GM12878 (cell line): Measurements from ENCODE around the gene DNAJC5G. TPM values are rescaled to one million over a fixed set of nuclear protein-coding genes. Genes with fewer than 3 reads are reported as not detected.

ENCODE experiments used
- ATAC-seq: fragments of 200-7000 bp; cut with Tn5 transposase; 3 replicates; pipeline ENCODE4 v1.9.1; 2020; ENCODE audit warnings: mild to moderate bottlenecking, moderate library complexity
- BruUV-seq: library from RNA; stranded (reverse); fragments of 400-500 nt; replicated peaks from 2 replicates; lab custom pipeline; 2021; lab: Mats Ljungman, UMichigan
- CTCF ChIA-PET: fragments of 300-600 bp; sonication (Branson Sonifier 250); formaldehyde crosslinking; extraction: SDS; loops from one replicate; lab custom pipeline; 2021; ENCODE audit warnings: inconsistent platforms; lab: Yijun Ruan, JAX
- POLR2A ChIA-PET: fragments of 350-600 bp; formaldehyde crosslinking; extraction: SDS; loops from one replicate; lab custom pipeline; 2021; ENCODE audit warnings: inconsistent platforms; lab: Charles Lee
- RAD21 ChIA-PET: fragments of 300-600 bp; sonication (Branson Sonifier 250); formaldehyde crosslinking; loops from one replicate; lab custom pipeline; 2023; ENCODE audit warnings: antibody characterized with exemption; ENCODE audit not compliant: unreplicated experiment; lab: Charles Lee
- SMC1A ChIA-PET: fragments of 300-600 bp; sonication (Branson Sonifier 250); formaldehyde crosslinking; loops from one replicate; lab custom pipeline; 2023; ENCODE audit not compliant: unreplicated experiment, uncharacterized antibody; lab: Charles Lee
- DNase-seq: peaks from one replicate; pipeline ENCODE4 v3.0.0-alpha.2; 2011; ENCODE audit warnings: low read depth, low spot score
- FAIRE-seq: peaks from 3 replicates; lab custom pipeline; 2011; peaks lifted over from hg19 to GRCh38; lab: Jason Lieb, UNC
- H2AFZ ChIP-seq: 2 replicates; pipeline ENCODE4 v1.6.0; 2011; ENCODE audit warnings: low read depth, low read length, control low read depth; ENCODE audit not compliant: control insufficient read depth
- H3K27ac ChIP-seq: 2 replicates; pipeline ENCODE4 v1.5.1; 2011; ENCODE audit warnings: control low read depth; ENCODE audit not compliant: control insufficient read depth, insufficient read depth
- H3K27me3 ChIP-seq, 2 experiments: replicated peaks in 1 of 2; 2 replicates each; pipeline versions ENCODE4 v1.6.0 to v1.6.1; 2011; ENCODE audit warnings: low read length in 1 of 2; ENCODE audit not compliant: control insufficient read depth in 2 of 2, insufficient read depth in 2 of 2
- H3K36me3 ChIP-seq, 2 experiments: 2 replicates each; pipeline ENCODE4 v1.5.1; 2011; ENCODE audit warnings: low read length in 1 of 2; ENCODE audit not compliant: control insufficient read depth in 2 of 2, insufficient read depth in 2 of 2
- H3K4me1 ChIP-seq: 2 replicates; pipeline ENCODE4 v1.6.1; 2011; ENCODE audit warnings: mild to moderate bottlenecking, low read length, moderate library complexity, mixed read lengths; ENCODE audit not compliant: control insufficient read depth, insufficient read depth
- H3K4me2 ChIP-seq: 2 replicates; pipeline ENCODE4 v1.6.0; 2011; ENCODE audit warnings: control low read depth; ENCODE audit not compliant: control insufficient read depth, insufficient read depth
- H3K4me3 ChIP-seq: fragments of 200-600 bp; sonication (generic); 2 replicates; pipeline ENCODE4 v1.5.1; 2016
- H3K79me2 ChIP-seq: 2 replicates; pipeline ENCODE4 v1.6.0; 2011; ENCODE audit warnings: low read length; ENCODE audit not compliant: control insufficient read depth, insufficient read depth
- H3K9ac ChIP-seq: 2 replicates; pipeline ENCODE4 v1.8.0; 2011; ENCODE audit warnings: low read length, control low read depth, mixed read lengths; ENCODE audit not compliant: control insufficient read depth, insufficient read depth
- H3K9me3 ChIP-seq: replicated peaks from 3 replicates; pipeline ENCODE4 v1.5.1; 2011; ENCODE audit warnings: mild to moderate bottlenecking, low read length; ENCODE audit not compliant: control insufficient read depth, insufficient read depth
- H4K20me1 ChIP-seq: 2 replicates; pipeline ENCODE4 v1.6.0; 2011; ENCODE audit not compliant: control insufficient read depth, insufficient read depth
- CREB1 ChIP-seq: IDR thresholded peaks from 2 replicates; pipeline ENCODE4 v1.6.1; 2012; ENCODE audit warnings: low read depth, mild to moderate bottlenecking, inconsistent platforms
- HDAC2 ChIP-seq: fragments of 200-600 bp; sonication (generic); IDR thresholded peaks from 2 replicates; pipeline ENCODE4 v1.6.1; 2017
- REST ChIP-seq: IDR thresholded peaks from 2 replicates; pipeline ENCODE4 v1.6.1; 2012; ENCODE audit warnings: mild to moderate bottlenecking, low read depth, low read length
- TAF1 ChIP-seq: IDR thresholded peaks from 2 replicates; pipeline ENCODE4 v1.6.1; 2011; ENCODE audit warnings: mild to moderate bottlenecking, low read depth, low read length, borderline replicate concordance
- WGBS: methylation state at CpG from one replicate; pipeline ENCODE4 v1.1.6; 2016; ENCODE audit warnings: low lambda C conversion rate; ENCODE audit not compliant: insufficient replicate concordance, insufficient coverage; ENCODE audit errors: missing lambda C conversion rate; 5-methylcytosine and 5-hydroxymethylcytosine counted together
- in situ Hi-C: fragments of 300-500 bp; cut with MboI; formaldehyde crosslinking; loops from 9 replicates; pipeline ENCODE4 v1.14.3; 2018; ENCODE audit warnings: mixed read lengths
- intact Hi-C: fragments of 100-400 bp; cut with micrococcal nuclease; formaldehyde crosslinking; loops from one replicate; pipeline ENCODE4 v1.14.2; 2022; ENCODE audit not compliant: unreplicated experiment
- polyA plus RNA-seq, 11 experiments: library from polyadenylated mRNA; depleted of rRNA in 4 of 11; unstranded in 6 of 11; stranded (reverse) in 5 of 11; fragments of >200 nt; fragmentation: Nextera tagmentation in 4 of 11; fragmentation: Illumina TruSeq in 1 of 11; extraction: Ambion mirVana in 4 of 11; extraction: Trizol in 1 of 11; gene quantifications; 1 replicate in 1 of 11; 2 replicates in 10 of 11; pipeline versions ENCODE4 v1.2.1 to v1.2.3, GENCODE V29; 2011 to 2016; ENCODE audit warnings: inconsistent platforms in 2 of 11, missing spikeins in 2 of 11, low read depth in 1 of 11
- total RNA-seq, 4 experiments: library from RNA; depleted of rRNA in 3 of 4; stranded (reverse); fragments of >200 nt in 3 of 4; fragmentation: Illumina TruSeq in 1 of 4; extraction: Trizol in 1 of 4; gene quantifications; 2 replicates each; pipeline versions ENCODE4 v1.2.1 to v1.2.3, GENCODE V29; 2013 to 2021

The DNAJC5G gene
- total and polyA plus RNA-seq, 10 of the 15 experiments (the other 5 are each of a cell fraction or from before 2014, with no cell fraction given): not detected

- 87% methylated on average over 43 of the region's 75 CpGs for WGBS
- ChIA-PET RAD21 (no interaction called here), SMC1A (no interaction called here), POLR2A (no interaction called here), CTCF (no interaction called here)
- no peak overlapping the region for H2AFZ ChIP-seq
- H3K9ac ChIP-seq: no peak overlapping the region
- H3K27me3 ChIP-seq: no peaks in the 10 kb centered on the region; a peak in 1 of 4 replicates
- no peak for TF ChIP-seq CREB1
- TF ChIP-seq TAF1: no peak
- H3K4me2 ChIP-seq: no peak overlapping the region
- ATAC-seq (no peak), DNase-seq (no peak), FAIRE-seq (no peak)
- no TSS peak for BruUV-seq
- no peaks in the 10 kb centered on the region for H3K4me1 ChIP-seq
- in situ Hi-C loops: no loop called here
- H3K4me3 ChIP-seq: no peak overlapping the region
- H4K20me1 ChIP-seq: no peaks in the 10 kb centered on the region
- H3K27ac ChIP-seq: no peak overlapping the region
- H3K36me3 ChIP-seq: peaks cover 0 to 3% of the 10 kb centered on the region in 2 experiments; a peak in 1 of 4 replicates
- no peaks in the 10 kb centered on the region for H3K79me2 ChIP-seq
- intact Hi-C loops: no loop called here
- no peaks in the 10 kb centered on the region; the same call in 2 of the 3 replicates for H3K9me3 ChIP-seq
These were observed 32.5 kb downstream of the DNAJC5G start for GRCh38 chr2:27307545-27308358.

- Histone ChIP-seq H3K9me3 (no peaks in the 10 kb centered on the region; the same call in 2 of the 3 replicates), H3K27me3 (no peaks in the 10 kb centered on the region; a peak in 1 of 4 replicates), H3K79me2 (no peaks in the 10 kb centered on the region), H2AFZ (no peak within 1 kb of the TSS), H3K4me3 (no peak within 1 kb of the TSS), H3K27ac (no peak within 1 kb of the TSS), H4K20me1 (no peaks in the 10 kb centered on the region), H3K4me2 (no peak within 1 kb of the TSS), H3K4me1 (no peaks in the 10 kb centered on the region), H3K36me3 (peaks cover 0 to 3% of the 10 kb centered on the region in 2 experiments; a peak in 1 of 4 replicates), H3K9ac (no peak within 1 kb of the TSS)
- intact Hi-C loops: no loop called here
- CTCF ChIA-PET: no interaction called here
- SMC1A ChIA-PET: no interaction called here
- TF ChIP-seq HDAC2 (no peak), REST (peak; percentile 67; the same call in 1 of the 2 replicates)
- no peak for FAIRE-seq
- 95% methylated on average over 25 of the region's 25 CpGs for whole genome bisulfite sequencing
- no peak for ATAC-seq
- POLR2A ChIA-PET: no interaction called here
- in situ Hi-C loops: no loop called here
- no TSS peak for BruUV-seq
- no peak for DNase-seq
- RAD21 ChIA-PET: no interaction called here
These were observed 33.2 kb downstream of the DNAJC5G start, which contains the start of gene UCN for GRCh38 chr2:27308359-27308881. UCN (minus strand) TSS chr2:27308445; CDS start chr2:27307895, 550 bp downstream.
